Activated CD8-positive, alpha-beta T cell treated with anti-CD3 and anti-CD28 coated beads, Interleukin-2, amount 10 ng/mL, durations not matched to agents 7 days and 5 days (primary cell): ENCODE measurements around the gene CERS6. TPM values are rescaled to one million over a fixed set of nuclear protein-coding genes. Genes with fewer than 3 reads are reported as not detected.
A peak's percentile ranks its signal among the peaks of the same experiment; 100 is the strongest.

Experiments
- ATAC-seq: fragments of 150-1000 bp; cut with Tn5 transposase; one replicate; pipeline ENCODE4 v1.10.0; 2021; ENCODE audit warnings: moderate library complexity
- CTCF ChIA-PET: fragments of 350-600 bp; sonication (Branson Sonifier 250); formaldehyde crosslinking; loops from one replicate; lab custom pipeline; 2021; ENCODE audit warnings: antibody characterized with exemption; lab: Charles Lee
- POLR2A ChIA-PET: fragments of 350-600 bp; sonication (Branson Sonifier 250); formaldehyde crosslinking; loops from one replicate; lab custom pipeline; 2021; ENCODE audit warnings: antibody characterized with exemption; lab: Charles Lee
- DNase-seq: peaks from one replicate; pipeline ENCODE4 v3.0.0-alpha.2; 2020
- H3K27ac Mint-ChIP-seq: one replicate; pipeline ENCODE4 v1.8.0; 2021; ENCODE audit warnings: mild to moderate bottlenecking, mixed read lengths
- H3K27me3 Mint-ChIP-seq: one replicate; pipeline ENCODE4 v1.8.0; 2021; ENCODE audit warnings: low read depth, mixed read lengths
- H3K36me3 Mint-ChIP-seq: one replicate; pipeline ENCODE4 v1.8.0; 2021; ENCODE audit warnings: low read depth, mixed read lengths
- H3K4me1 Mint-ChIP-seq: one replicate; pipeline ENCODE4 v1.8.0; 2021; ENCODE audit warnings: low read depth, mixed read lengths
- H3K4me3 Mint-ChIP-seq: one replicate; pipeline ENCODE4 v1.8.0; 2021; ENCODE audit warnings: mild to moderate bottlenecking, mixed read lengths
- H3K9me3 Mint-ChIP-seq: one replicate; pipeline ENCODE4 v1.8.0; 2022; ENCODE audit warnings: mixed read lengths; ENCODE audit not compliant: insufficient read depth
- total RNA-seq, 2 experiments: library from RNA; stranded (reverse); gene quantifications; one replicate each; pipeline ENCODE4 v1.2.3, GENCODE V29; 2021

CERS6 gene
- total RNA-seq, 2 experiments from 2014 or later = 13.1 to 14.5 TPM

GRCh38 chr2:168445960-168446359 lies 10.1 kb upstream of the CERS6 start:
- H3K36me3 Mint-ChIP-seq = peaks cover 9% of the 10 kb centered on the region
- no peak overlapping the region for H3K4me3 Mint-ChIP-seq
- ATAC-seq = no peak
- H3K4me1 Mint-ChIP-seq = peaks cover 7% of the 10 kb centered on the region
- ChIA-PET CTCF (interaction anchor here (0.9 kb wide), 1 partner anchor 9 kb away, joined by 3 read pairs; no protein-coding TSS in a partner anchor), POLR2A (interaction anchor here (0.6 kb wide), 2 partner anchors 76 to 281 kb away, joined by 3 to 5 read pairs; no protein-coding TSS in a partner anchor)
- no peak overlapping the region for H3K27ac Mint-ChIP-seq
- no peak for DNase-seq
- H3K27me3 Mint-ChIP-seq = no peaks in the 10 kb centered on the region
- H3K9me3 Mint-ChIP-seq = peaks cover 3% of the 10 kb centered on the region

GRCh38 chr2:168448980-168449379 lies 7.1 kb upstream of the CERS6 start:
- Mint-ChIP-seq H3K27ac (no peak overlapping the region), H3K36me3 (peaks cover 9% of the 10 kb centered on the region), H3K4me1 (peaks cover 8% of the 10 kb centered on the region), H3K4me3 (no peak overlapping the region), H3K27me3 (no peaks in the 10 kb centered on the region), H3K9me3 (peaks cover 3% of the 10 kb centered on the region)
- DNase-seq (no peak), ATAC-seq (no peak)
- ChIA-PET POLR2A (no interaction called here), CTCF (no interaction called here)

- H3K27ac Mint-ChIP-seq = no peak overlapping the region
- CTCF ChIA-PET = no interaction called here
- peaks cover 3% of the 10 kb centered on the region for H3K9me3 Mint-ChIP-seq
- H3K27me3 Mint-ChIP-seq = no peaks in the 10 kb centered on the region
- POLR2A ChIA-PET = no interaction called here
- no peak overlapping the region for H3K4me3 Mint-ChIP-seq
- ATAC-seq (no peak), DNase-seq (no peak)
- H3K4me1 Mint-ChIP-seq = peaks cover 8% of the 10 kb centered on the region
- peaks cover 6% of the 10 kb centered on the region for H3K36me3 Mint-ChIP-seq
Observed at GRCh38 chr2:168449419-168449818, 6.7 kb upstream of the CERS6 start.

GRCh38 chr2:168450171-168450570 lies 5.9 kb upstream of the CERS6 start:
- no peak for ATAC-seq
- Mint-ChIP-seq H3K4me3 (no peak overlapping the region), H3K27me3 (no peaks in the 10 kb centered on the region), H3K27ac (no peak overlapping the region), H3K4me1 (peaks cover 8% of the 10 kb centered on the region), H3K36me3 (peaks cover 5% of the 10 kb centered on the region), H3K9me3 (peaks cover 3% of the 10 kb centered on the region)
- CTCF ChIA-PET = interaction anchor here (1.5 kb wide), 1 partner anchor 8 kb away, joined by 5 read pairs; no protein-coding TSS in a partner anchor
- no peak for DNase-seq
- POLR2A ChIA-PET = no interaction called here

GRCh38 chr2:168450732-168451131 lies 5.3 kb upstream of the CERS6 start:
- Mint-ChIP-seq H3K36me3 (peaks cover 5% of the 10 kb centered on the region), H3K9me3 (peaks cover 3% of the 10 kb centered on the region), H3K27ac (peak overlapping the region; percentile 8), H3K4me3 (no peak overlapping the region), H3K4me1 (peaks cover 8% of the 10 kb centered on the region), H3K27me3 (no peaks in the 10 kb centered on the region)
- DNase-seq (no peak), ATAC-seq (no peak)
- ChIA-PET CTCF (interaction anchor here (1.1 to 1.5 kb wide), 4 partner anchors 9 to 44 kb away, joined by 3 to 5 read pairs (median 3); no protein-coding TSS in a partner anchor), POLR2A (no interaction called here)

- ChIA-PET POLR2A (interaction anchor here (0.5 to 0.6 kb wide), 2 partner anchors 17 to 422 kb away, joined by 3 read pairs; no protein-coding TSS in a partner anchor), CTCF (no interaction called here)
- Mint-ChIP-seq H3K36me3 (no peaks in the 10 kb centered on the region), H3K27me3 (no peaks in the 10 kb centered on the region), H3K4me1 (peaks cover 12% of the 10 kb centered on the region), H3K27ac (no peak overlapping the region), H3K9me3 (no peaks in the 10 kb centered on the region), H3K4me3 (no peak overlapping the region)
- DNase-seq = no peak
- ATAC-seq = no peak
Observed at GRCh38 chr2:168452781-168453180, 3.3 kb upstream of the CERS6 start.

- peaks cover 19% of the 10 kb centered on the region for H3K4me1 Mint-ChIP-seq
- H3K9me3 Mint-ChIP-seq = no peaks in the 10 kb centered on the region
- H3K36me3 Mint-ChIP-seq = no peaks in the 10 kb centered on the region
- H3K27me3 Mint-ChIP-seq = no peaks in the 10 kb centered on the region
- ATAC-seq (no peak), DNase-seq (no peak)
- no peak overlapping the region for H3K4me3 Mint-ChIP-seq
- POLR2A ChIA-PET = interaction anchor here (0.5 to 1.0 kb wide), 2 partner anchors 10 to 421 kb away, joined by 3 read pairs; no protein-coding TSS in a partner anchor
- CTCF ChIA-PET = interaction anchor here (0.8 kb wide), 1 partner anchor 29 kb away, joined by 3 read pairs; no protein-coding TSS in a partner anchor
- H3K27ac Mint-ChIP-seq = no peak overlapping the region
Observed at GRCh38 chr2:168453404-168453803, 2.7 kb upstream of the CERS6 start.

GRCh38 chr2:168454737-168455644 lies 1.1 kb upstream of the CERS6 start:
- Mint-ChIP-seq H3K27me3 (no peaks in the 10 kb centered on the region), H3K4me3 (no peak overlapping the region), H3K4me1 (peaks cover 32% of the 10 kb centered on the region), H3K9me3 (no peaks in the 10 kb centered on the region), H3K27ac (no peak overlapping the region), H3K36me3 (peaks cover 4% of the 10 kb centered on the region)
- CTCF ChIA-PET = interaction anchor here (1.1 to 1.5 kb wide), 2 partner anchors 27 to 218 kb away, joined by 3 read pairs; no protein-coding TSS in a partner anchor
- DNase-seq (no peak), ATAC-seq (no peak)
- POLR2A ChIA-PET = interaction anchor here (0.8 to 1.0 kb wide), 2 partner anchors 34 to 128 kb away, joined by 3 read pairs; no protein-coding TSS in a partner anchor

- Mint-ChIP-seq H3K27ac (peak overlapping the region; percentile 83), H3K36me3 (peaks cover 8% of the 10 kb centered on the region), H3K27me3 (no peaks in the 10 kb centered on the region), H3K4me1 (peaks cover 36% of the 10 kb centered on the region), H3K9me3 (no peaks in the 10 kb centered on the region), H3K4me3 (no peak overlapping the region)
- ChIA-PET POLR2A (interaction anchor here (0.7 to 1.2 kb wide), 2 partner anchors 27 to 34 kb away, joined by 3 to 5 read pairs; no protein-coding TSS in a partner anchor), CTCF (no interaction called here)
- ATAC-seq (peak; percentile 44), DNase-seq (peak; percentile 56)
Observed at GRCh38 chr2:168456521-168457189, 583 bp downstream of the CERS6 start.

GRCh38 chr2:168457190-168457895 lies 1.3 kb downstream of the CERS6 start:
- ChIA-PET POLR2A (interaction anchor here (0.6 to 1.2 kb wide), 2 partner anchors 33 to 646 kb away, joined by 3 to 4 read pairs; no protein-coding TSS in a partner anchor), CTCF (interaction anchor here (1.0 to 2.3 kb wide), 3 partner anchors 13 to 111 kb away, joined by 3 to 7 read pairs (median 4); no protein-coding TSS in a partner anchor)
- peaks cover 14% of the 10 kb centered on the region for H3K36me3 Mint-ChIP-seq
- peak; percentile 29 for DNase-seq
- no peak for ATAC-seq
- H3K4me3 Mint-ChIP-seq = no peak overlapping the region
- no peaks in the 10 kb centered on the region for H3K27me3 Mint-ChIP-seq
- H3K4me1 Mint-ChIP-seq = peaks cover 42% of the 10 kb centered on the region
- H3K27ac Mint-ChIP-seq = peak overlapping the region; percentile 57
- H3K9me3 Mint-ChIP-seq = no peaks in the 10 kb centered on the region

- Mint-ChIP-seq H3K36me3 (peaks cover 16% of the 10 kb centered on the region), H3K4me3 (no peak overlapping the region)
Observed at GRCh38 chr2:168458139-168458538, 2.1 kb downstream of the CERS6 start.

More at GRCh38 chr2:168458139-168458538, 2.1 kb downstream of the CERS6 start:
- Mint-ChIP-seq H3K9me3 (no peaks in the 10 kb centered on the region), H3K27ac (no peak overlapping the region), H3K27me3 (no peaks in the 10 kb centered on the region), H3K4me1 (peaks cover 42% of the 10 kb centered on the region)
- ChIA-PET POLR2A (interaction anchor here (1.2 kb wide), 1 partner anchor 32 kb away, joined by 4 read pairs; no protein-coding TSS in a partner anchor), CTCF (interaction anchor here (0.6 to 2.3 kb wide), 5 partner anchors 12 to 112 kb away, joined by 3 to 7 read pairs (median 4); no protein-coding TSS in a partner anchor)
- DNase-seq = no peak
- ATAC-seq = no peak
